Neural cell (in vitro differentiated cells): ENCODE results near the gene IGSF21. TPM values are rescaled to one million over a fixed set of nuclear protein-coding genes. Genes with fewer than 3 reads are reported as not detected.

Source experiments
- H2AFZ ChIP-seq: fragments of 200-600, 300-800 bp; sonication (generic), shearing (Covaris generic); 2 replicates; pipeline ENCODE4 v1.6.0; 2014; ENCODE audit warnings: low read depth, mild to moderate bottlenecking, antibody characterized with exemption, low read length, moderate library complexity
- H3F3A ChIP-seq: fragments of 200-600 bp; shearing (Covaris generic); 2 replicates; pipeline ENCODE4 v1.6.1; 2016; ENCODE audit warnings: mild to moderate bottlenecking, moderate library complexity, mixed read lengths, antibody characterized with exemption, low read length; ENCODE audit not compliant: insufficient read depth, poor library complexity, severe bottlenecking
- H3K27ac ChIP-seq: fragments of 200-600, 300-800 bp; sonication (generic), shearing (Covaris generic); 2 replicates; pipeline ENCODE4 v1.5.1; 2014; ENCODE audit warnings: mild to moderate bottlenecking, low read length, moderate library complexity
- H3K27me3 ChIP-seq: fragments of 300-800, 200-600 bp; sonication (generic), shearing (Covaris generic); 2 replicates; pipeline ENCODE4 v1.6.0; 2014; ENCODE audit warnings: mild to moderate bottlenecking, low read depth, low read length, moderate library complexity; ENCODE audit not compliant: insufficient read depth
- H3K36me3 ChIP-seq: fragments of 300-800, 200-600 bp; sonication (generic), shearing (Covaris generic); 2 replicates; pipeline ENCODE4 v1.5.1; 2014; ENCODE audit warnings: mild to moderate bottlenecking, antibody characterized with exemption, low read length, moderate library complexity; ENCODE audit not compliant: insufficient read depth
- H3K4me2 ChIP-seq: fragments of 300-800, 200-600 bp; sonication (generic), shearing (Covaris generic); 2 replicates; pipeline ENCODE4 v1.6.0; 2014; ENCODE audit warnings: mild to moderate bottlenecking, low read length
- H3K4me3 ChIP-seq: fragments of 300-800, 200-600 bp; sonication (generic), shearing (Covaris generic); 2 replicates; pipeline ENCODE4 v1.5.1; 2014; ENCODE audit warnings: mild to moderate bottlenecking, low read length, moderate library complexity
- H3K79me2 ChIP-seq: fragments of 200-600 bp; shearing (Covaris generic); replicated peaks from 2 replicates; pipeline ENCODE4 v1.6.0; 2014; ENCODE audit warnings: mild to moderate bottlenecking, low read length, moderate library complexity; ENCODE audit not compliant: insufficient read depth
- H3K9ac ChIP-seq: fragments of 300-800, 200-600 bp; sonication (generic), shearing (Covaris generic); 2 replicates; pipeline ENCODE4 v1.6.1; 2016; ENCODE audit warnings: mild to moderate bottlenecking, low read length, mixed read lengths
- H3K9me2 ChIP-seq: fragments of 200-600 bp; shearing (Covaris generic); 2 replicates; pipeline ENCODE4 v1.6.1; 2016; ENCODE audit warnings: mild to moderate bottlenecking, low read length, mixed read lengths; ENCODE audit not compliant: insufficient read depth
- H3K9me3 ChIP-seq: fragments of 200-600, 300-800 bp; sonication (generic), shearing (Covaris generic); 2 replicates; pipeline ENCODE4 v1.6.1; 2016; ENCODE audit warnings: mild to moderate bottlenecking, mixed run types, low read length, moderate library complexity, mixed read lengths
- H4K20me1 ChIP-seq: fragments of 200-600 bp; shearing (Covaris generic); 2 replicates; pipeline ENCODE4 v1.6.1; 2016; ENCODE audit warnings: mild to moderate bottlenecking, mixed run types; ENCODE audit not compliant: insufficient read depth
- EP300 ChIP-seq: fragments of 450-650 bp; conservative IDR thresholded peaks from 2 replicates; pipeline ENCODE4 v1.6.1; 2014; ENCODE audit warnings: antibody characterized with exemption, mild to moderate bottlenecking, moderate library complexity; ENCODE audit not compliant: poor library complexity, severe bottlenecking
- EZH2 ChIP-seq: fragments of 200-600, 300-800 bp; shearing (Covaris generic), sonication (generic); IDR thresholded peaks from 2 replicates; pipeline ENCODE4 v1.6.1; 2014; ENCODE audit warnings: antibody characterized with exemption, low read length, borderline replicate concordance, mild to moderate bottlenecking; ENCODE audit not compliant: insufficient read depth, poor library complexity, severe bottlenecking
- MXI1 ChIP-seq: fragments of 450-650 bp; conservative IDR thresholded peaks from 2 replicates; pipeline ENCODE4 v1.6.1; 2014; ENCODE audit warnings: antibody characterized with exemption, mild to moderate bottlenecking; ENCODE audit not compliant: poor library complexity, severe bottlenecking
- POLR2AphosphoS5 ChIP-seq: IDR thresholded peaks from 2 replicates; pipeline ENCODE4 v1.6.1; 2012
- RAD21 ChIP-seq: fragments of 450-650 bp; conservative IDR thresholded peaks from 2 replicates; pipeline ENCODE4 v1.6.1; 2014; ENCODE audit warnings: antibody characterized with exemption, mild to moderate bottlenecking, moderate library complexity
- SMC3 ChIP-seq: fragments of 450-650 bp; conservative IDR thresholded peaks from 2 replicates; pipeline ENCODE4 v1.6.1; 2014; ENCODE audit warnings: antibody characterized with exemption, mild to moderate bottlenecking, moderate library complexity; ENCODE audit not compliant: poor library complexity
- TAF1 ChIP-seq: IDR thresholded peaks from 2 replicates; pipeline ENCODE4 v1.6.1; 2012; ENCODE audit warnings: low read depth
- polyA plus RNA-seq: library from polyadenylated mRNA; depleted of rRNA; stranded (reverse); fragments of >200 nt; gene quantifications from 2 replicates; pipeline ENCODE4 v1.2.3, GENCODE V29; 2014
- TF ChIP-seq, protein P1 (sequence below): fragments of 450-650 bp; IDR thresholded peaks from 2 replicates; pipeline ENCODE4 v1.5.1; 2014; ENCODE audit warnings: antibody characterized with exemption, mild to moderate bottlenecking, moderate library complexity; ENCODE audit not compliant: poor library complexity, severe bottlenecking
- TF ChIP-seq, protein P2 (sequence below): IDR thresholded peaks from 2 replicates; pipeline ENCODE4 v1.6.1; 2012; ENCODE audit warnings: borderline replicate concordance

Gene IGSF21
- polyA plus RNA-seq, 1 donor from 2014 or later: 2.4 TPM

DNA sequence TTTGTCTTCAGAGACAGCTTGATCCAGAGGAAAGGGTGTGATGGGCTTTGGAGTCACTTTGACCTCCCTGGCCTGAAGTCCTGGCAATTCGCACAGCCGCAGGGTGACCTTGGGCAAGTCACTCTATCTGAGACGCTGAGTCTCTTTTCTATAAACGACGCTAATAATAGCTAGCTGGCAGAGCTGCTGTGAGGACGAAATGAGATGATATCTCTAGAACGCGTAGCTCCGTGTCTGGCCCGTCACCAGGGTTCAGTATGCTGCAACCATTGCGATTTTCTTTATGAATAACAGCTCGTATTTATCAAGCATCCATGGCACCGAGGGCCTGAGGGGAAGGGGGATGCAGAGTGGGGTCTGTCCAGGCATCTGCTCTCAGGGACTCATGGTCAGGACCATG is 58.7 kb downstream of the IGSF21 start:
- no peak overlapping the region for H3K4me2 ChIP-seq
- no peaks in the 10 kb centered on the region for H3K79me2 ChIP-seq
- no peak overlapping the region for H3K9ac ChIP-seq
- no peaks in the 10 kb centered on the region for H3K9me2 ChIP-seq
- H3K27ac ChIP-seq: no peak overlapping the region
- H3F3A ChIP-seq: no peaks in the 10 kb centered on the region
- TF ChIP-seq, protein P1, sequence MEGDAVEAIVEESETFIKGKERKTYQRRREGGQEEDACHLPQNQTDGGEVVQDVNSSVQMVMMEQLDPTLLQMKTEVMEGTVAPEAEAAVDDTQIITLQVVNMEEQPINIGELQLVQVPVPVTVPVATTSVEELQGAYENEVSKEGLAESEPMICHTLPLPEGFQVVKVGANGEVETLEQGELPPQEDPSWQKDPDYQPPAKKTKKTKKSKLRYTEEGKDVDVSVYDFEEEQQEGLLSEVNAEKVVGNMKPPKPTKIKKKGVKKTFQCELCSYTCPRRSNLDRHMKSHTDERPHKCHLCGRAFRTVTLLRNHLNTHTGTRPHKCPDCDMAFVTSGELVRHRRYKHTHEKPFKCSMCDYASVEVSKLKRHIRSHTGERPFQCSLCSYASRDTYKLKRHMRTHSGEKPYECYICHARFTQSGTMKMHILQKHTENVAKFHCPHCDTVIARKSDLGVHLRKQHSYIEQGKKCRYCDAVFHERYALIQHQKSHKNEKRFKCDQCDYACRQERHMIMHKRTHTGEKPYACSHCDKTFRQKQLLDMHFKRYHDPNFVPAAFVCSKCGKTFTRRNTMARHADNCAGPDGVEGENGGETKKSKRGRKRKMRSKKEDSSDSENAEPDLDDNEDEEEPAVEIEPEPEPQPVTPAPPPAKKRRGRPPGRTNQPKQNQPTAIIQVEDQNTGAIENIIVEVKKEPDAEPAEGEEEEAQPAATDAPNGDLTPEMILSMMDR: no peak
- TF ChIP-seq POLR2AphosphoS5 (no peak), MXI1 (no peak), EZH2 (no peak), EP300 (no peak), SMC3 (no peak), RAD21 (no peak), TAF1 (no peak)
- TF ChIP-seq, protein P2, sequence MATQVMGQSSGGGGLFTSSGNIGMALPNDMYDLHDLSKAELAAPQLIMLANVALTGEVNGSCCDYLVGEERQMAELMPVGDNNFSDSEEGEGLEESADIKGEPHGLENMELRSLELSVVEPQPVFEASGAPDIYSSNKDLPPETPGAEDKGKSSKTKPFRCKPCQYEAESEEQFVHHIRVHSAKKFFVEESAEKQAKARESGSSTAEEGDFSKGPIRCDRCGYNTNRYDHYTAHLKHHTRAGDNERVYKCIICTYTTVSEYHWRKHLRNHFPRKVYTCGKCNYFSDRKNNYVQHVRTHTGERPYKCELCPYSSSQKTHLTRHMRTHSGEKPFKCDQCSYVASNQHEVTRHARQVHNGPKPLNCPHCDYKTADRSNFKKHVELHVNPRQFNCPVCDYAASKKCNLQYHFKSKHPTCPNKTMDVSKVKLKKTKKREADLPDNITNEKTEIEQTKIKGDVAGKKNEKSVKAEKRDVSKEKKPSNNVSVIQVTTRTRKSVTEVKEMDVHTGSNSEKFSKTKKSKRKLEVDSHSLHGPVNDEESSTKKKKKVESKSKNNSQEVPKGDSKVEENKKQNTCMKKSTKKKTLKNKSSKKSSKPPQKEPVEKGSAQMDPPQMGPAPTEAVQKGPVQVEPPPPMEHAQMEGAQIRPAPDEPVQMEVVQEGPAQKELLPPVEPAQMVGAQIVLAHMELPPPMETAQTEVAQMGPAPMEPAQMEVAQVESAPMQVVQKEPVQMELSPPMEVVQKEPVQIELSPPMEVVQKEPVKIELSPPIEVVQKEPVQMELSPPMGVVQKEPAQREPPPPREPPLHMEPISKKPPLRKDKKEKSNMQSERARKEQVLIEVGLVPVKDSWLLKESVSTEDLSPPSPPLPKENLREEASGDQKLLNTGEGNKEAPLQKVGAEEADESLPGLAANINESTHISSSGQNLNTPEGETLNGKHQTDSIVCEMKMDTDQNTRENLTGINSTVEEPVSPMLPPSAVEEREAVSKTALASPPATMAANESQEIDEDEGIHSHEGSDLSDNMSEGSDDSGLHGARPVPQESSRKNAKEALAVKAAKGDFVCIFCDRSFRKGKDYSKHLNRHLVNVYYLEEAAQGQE: no peak
- H3K9me3 ChIP-seq: no peaks in the 10 kb centered on the region
- H3K36me3 ChIP-seq: no peaks in the 10 kb centered on the region
- H4K20me1 ChIP-seq: no peaks in the 10 kb centered on the region
- no peaks in the 10 kb centered on the region for H3K27me3 ChIP-seq
- H3K4me3 ChIP-seq: no peak overlapping the region
- H2AFZ ChIP-seq: no peak overlapping the region

DNA sequence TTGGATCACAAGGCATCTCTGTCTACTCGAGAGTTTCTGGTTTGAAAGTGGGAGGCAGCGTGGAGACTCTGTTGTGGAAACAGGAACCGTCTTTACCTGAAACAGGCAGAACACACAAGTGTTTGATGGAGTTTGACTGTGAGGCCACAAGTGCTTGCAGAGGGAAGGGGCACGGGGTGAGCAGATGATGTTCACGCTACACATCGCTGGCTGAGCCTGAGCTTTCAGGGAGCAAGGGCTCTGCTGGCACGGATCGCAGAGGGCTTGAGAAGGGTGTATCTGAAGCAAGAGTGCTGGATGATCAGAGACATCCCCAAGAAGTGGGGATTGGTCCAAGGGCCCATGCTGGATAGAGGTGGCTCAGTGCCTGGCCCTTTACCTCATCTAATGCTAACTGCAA is 59.3 kb downstream of the IGSF21 start:
- H3K9me2 ChIP-seq: no peaks in the 10 kb centered on the region
- H3K9me3 ChIP-seq: no peaks in the 10 kb centered on the region
- no peak overlapping the region for H3K27ac ChIP-seq
- no peaks in the 10 kb centered on the region for H3K27me3 ChIP-seq
- H4K20me1 ChIP-seq: no peaks in the 10 kb centered on the region
- no peaks in the 10 kb centered on the region for H3K79me2 ChIP-seq
- H3K4me3 ChIP-seq: no peak overlapping the region
- H3K36me3 ChIP-seq: no peaks in the 10 kb centered on the region
- H3F3A ChIP-seq: no peaks in the 10 kb centered on the region
- no peak overlapping the region for H3K9ac ChIP-seq
- no peak overlapping the region for H3K4me2 ChIP-seq
- no peak overlapping the region for H2AFZ ChIP-seq
- TF ChIP-seq, protein P2: no peak
- TF ChIP-seq SMC3 (no peak), POLR2AphosphoS5 (no peak), EP300 (no peak), RAD21 (no peak), MXI1 (no peak), TAF1 (no peak), EZH2 (no peak)
- TF ChIP-seq, protein P1: no peak
